ENCODE results near the gene KIRREL3.
A peak's percentile ranks its signal among the peaks of the same experiment; 100 is the strongest.
"Not testable (repeated sequence)": the region's sequence is repeated elsewhere in the genome, so short reads cannot be mapped to it uniquely, and the experiment has no call there.

The KIRREL3 gene

GRCh38 chr11:126391286-126391954 is 609.1 kb downstream of the KIRREL3 start:
- DNase-seq: no peak

- DNase-seq: no peak
Measured at GRCh38 chr11:126390272-126390867, 610.2 kb downstream of the KIRREL3 start.

- no peak for DNase-seq
Measured at GRCh38 chr11:126387857-126388256, 612.7 kb downstream of the KIRREL3 start.

GRCh38 chr11:126386729-126387071 is 613.9 kb downstream of the KIRREL3 start:
- peak; percentile 53 for DNase-seq

GRCh38 chr11:126385991-126386728 is 614.4 kb downstream of the KIRREL3 start:
- DNase-seq: no peak

GRCh38 chr11:126384449-126385070 is 616.0 kb downstream of the KIRREL3 start:
- DNase-seq: no peak

- DNase-seq: no peak
Measured at GRCh38 chr11:126383339-126384335, 616.9 kb downstream of the KIRREL3 start.

GRCh38 chr11:126382641-126383040 is 617.9 kb downstream of the KIRREL3 start:
- DNase-seq: not testable (repeated sequence)

- not testable (repeated sequence) for DNase-seq
Measured at GRCh38 chr11:126381960-126382359, 618.6 kb downstream of the KIRREL3 start.

- DNase-seq: no peak
Measured at GRCh38 chr11:126380909-126381308, 619.7 kb downstream of the KIRREL3 start.

- no peak for DNase-seq
Measured at GRCh38 chr11:126378763-126379162, 621.8 kb downstream of the KIRREL3 start.

GRCh38 chr11:126375726-126376125 is 624.8 kb downstream of the KIRREL3 start:
- peak; percentile 88 for DNase-seq

GRCh38 chr11:126374562-126375300 is 625.8 kb downstream of the KIRREL3 start:
- not testable (repeated sequence) for DNase-seq

- not testable (repeated sequence) for DNase-seq
Measured at GRCh38 chr11:126373389-126374066, 627.0 kb downstream of the KIRREL3 start.

Data from NCI-H774 (cell line).